ENCODE results near the gene GAREM1.
A peak's percentile ranks its signal among the peaks of the same experiment; 100 is the strongest.
"Not testable (repeated sequence)": the region's sequence is repeated elsewhere in the genome, so short reads cannot be mapped to it uniquely, and the experiment has no call there.

The GAREM1 gene

DNA sequence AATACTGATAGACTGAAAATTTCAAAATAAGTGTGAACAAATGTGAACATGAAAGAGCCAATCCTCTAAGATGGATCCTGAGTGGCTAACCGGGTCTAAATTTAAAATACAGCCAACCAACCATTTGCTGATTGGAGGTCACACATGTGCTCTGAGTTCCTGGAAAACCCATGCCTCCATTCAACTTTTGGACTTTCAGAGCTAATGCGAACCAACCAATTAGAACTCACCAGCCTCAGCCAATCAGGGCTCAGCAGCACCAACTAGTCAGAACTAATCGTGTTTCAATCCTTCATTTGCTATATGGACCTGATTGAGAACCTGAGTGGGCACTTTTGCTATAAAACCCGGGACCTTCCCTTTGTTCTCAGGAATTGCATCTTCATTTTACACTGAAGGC lies 169.3 kb downstream of the GAREM1 start:
- H3K27ac ChIP-seq, result peak overlapping the region; percentile 16

DNA sequence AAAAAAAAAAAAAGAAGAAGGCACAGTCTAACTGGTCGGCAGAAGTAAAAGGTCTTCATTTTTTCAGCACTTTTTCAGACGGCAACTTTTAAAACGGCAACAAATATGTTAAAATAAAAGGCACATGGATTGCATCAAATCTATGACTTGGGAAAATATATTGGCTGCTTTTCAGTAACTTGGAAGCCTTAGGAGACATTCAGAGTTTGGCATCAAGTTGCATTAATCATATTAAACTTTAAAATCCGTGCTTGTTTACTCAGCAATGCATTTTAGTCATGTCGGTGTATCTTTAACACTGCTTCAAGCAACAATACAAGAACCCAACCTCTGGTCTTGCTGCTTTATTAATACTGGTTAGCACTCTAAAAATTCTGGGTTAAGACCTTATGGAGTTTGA lies 169.8 kb downstream of the GAREM1 start:
- no peak for DNase-seq (ENCODE audit: low read depth, low spot score)
- H3K27ac ChIP-seq, result no peak overlapping the region

More for the DNA sequence above, 169.3 kb downstream of the GAREM1 start:
- DNase-seq (ENCODE audit: low read depth, low spot score), result no peak

DNA sequence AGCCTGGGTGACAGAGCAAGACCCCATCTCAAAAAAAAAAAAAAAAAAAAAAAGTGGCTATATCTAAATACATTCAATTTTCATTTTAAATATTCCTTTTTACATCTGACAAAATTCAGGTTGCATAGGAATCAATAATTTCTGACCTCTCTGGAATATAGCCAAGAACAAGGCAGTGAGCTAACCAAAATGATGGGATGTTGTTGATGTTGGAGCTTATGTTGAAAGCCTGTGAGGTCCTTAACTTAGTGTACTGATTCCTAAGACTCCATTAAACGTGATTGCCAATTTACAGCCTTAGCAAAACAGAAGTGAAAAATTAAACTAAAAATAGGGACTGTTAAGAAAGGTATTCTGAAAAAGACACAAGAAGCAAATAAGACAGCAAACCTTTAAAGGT lies 171.2 kb downstream of the GAREM1 start:
- DNase-seq (ENCODE audit: low read depth, low spot score), result no peak
- no peak overlapping the region for H3K27ac ChIP-seq

DNA sequence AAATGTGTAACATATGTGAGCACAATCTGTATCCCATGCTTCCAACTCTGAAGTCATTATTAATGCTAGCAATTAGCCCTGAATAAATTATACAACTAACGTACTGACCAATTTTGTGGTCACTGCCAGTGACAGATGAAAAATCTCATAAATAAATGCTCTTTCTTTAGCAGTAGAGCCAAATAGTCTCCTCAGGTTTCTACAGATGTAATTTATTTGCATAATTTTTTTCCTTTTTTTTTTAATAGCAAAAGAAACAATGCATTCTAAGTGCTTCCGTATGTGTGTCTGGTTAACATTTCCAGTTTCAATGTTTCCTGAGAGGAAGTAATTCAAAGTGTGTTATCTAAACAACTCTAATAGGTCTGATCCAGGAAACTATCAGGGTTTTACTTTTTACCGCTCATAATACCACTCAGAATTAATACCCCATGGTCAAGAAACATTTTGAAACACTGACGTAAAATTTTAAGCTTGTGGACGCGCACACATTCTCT lies 172.5 kb downstream of the GAREM1 start:
- H3K27ac ChIP-seq, result no peak overlapping the region
- DNase-seq (ENCODE audit: low read depth, low spot score), result no peak

DNA sequence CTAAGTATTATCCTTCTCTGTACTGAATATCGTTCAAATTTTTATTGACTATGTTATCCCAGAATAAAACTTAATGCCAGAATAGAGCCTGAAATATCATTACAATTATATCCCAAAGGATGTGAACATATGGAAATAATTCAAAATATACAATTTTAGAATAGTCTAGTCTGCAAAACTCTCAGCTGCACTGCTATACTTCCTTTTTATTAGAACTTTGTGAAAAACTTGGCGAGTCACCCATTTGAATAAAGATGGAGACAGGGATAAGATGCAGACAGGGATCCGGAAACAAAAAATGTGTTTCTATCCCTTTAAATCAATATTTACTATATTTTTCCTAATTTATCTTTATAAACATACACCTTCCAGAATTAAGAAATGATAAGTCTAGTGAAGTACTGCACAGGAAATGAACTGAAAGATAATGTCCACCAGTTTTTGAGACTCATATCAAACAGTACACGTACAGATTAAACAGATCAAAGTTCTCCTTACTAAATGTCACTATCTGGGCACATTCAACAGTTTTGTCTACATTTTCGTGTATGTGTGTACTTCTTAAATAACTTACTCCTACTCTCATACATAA lies 173.0 kb downstream of the GAREM1 start:
- H3K27ac ChIP-seq, result no peak overlapping the region
- DNase-seq (ENCODE audit: low read depth, low spot score), result no peak

DNA sequence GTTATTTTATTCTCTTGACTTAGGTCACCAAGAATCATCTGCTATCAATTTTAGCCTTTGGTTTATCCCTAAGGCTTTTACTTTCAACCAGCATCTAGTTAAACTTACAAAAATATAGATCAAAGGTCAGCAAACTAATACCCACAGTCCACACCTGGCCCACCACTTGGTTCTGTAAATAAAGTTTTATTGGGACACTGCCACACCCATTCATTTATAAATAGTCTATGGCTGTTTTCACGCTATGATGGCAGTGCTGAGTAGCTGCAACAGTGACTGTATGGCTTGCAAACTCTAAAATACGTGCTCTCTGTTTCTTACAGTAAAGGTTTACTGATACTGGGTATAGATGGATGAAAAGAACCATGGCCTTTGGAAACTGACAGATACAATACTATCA lies 173.8 kb downstream of the GAREM1 start:
- no peak for DNase-seq (ENCODE audit: low read depth, low spot score)
- H3K27ac ChIP-seq, result no peak overlapping the region

DNA sequence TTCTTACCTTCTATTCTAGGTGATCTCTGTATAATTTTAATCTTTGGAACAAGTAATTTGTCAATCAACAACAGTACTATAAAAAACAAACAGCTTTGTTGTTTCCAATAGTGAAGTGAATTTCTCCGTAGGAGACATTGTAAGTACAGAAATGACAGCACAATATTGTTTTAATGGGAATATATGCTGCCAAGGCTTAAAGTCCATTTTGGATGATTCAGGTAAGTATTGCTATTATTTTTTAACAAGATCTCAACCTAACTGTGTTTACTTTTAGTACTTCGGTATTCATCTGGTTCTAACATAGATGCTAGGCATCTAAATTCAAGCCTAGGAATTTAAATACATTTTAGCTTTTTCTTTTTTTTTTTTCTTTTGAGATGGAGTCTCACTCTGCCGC lies 175.1 kb downstream of the GAREM1 start:
- no peak for DNase-seq (ENCODE audit: low read depth, low spot score)
- no peak overlapping the region for H3K27ac ChIP-seq

DNA sequence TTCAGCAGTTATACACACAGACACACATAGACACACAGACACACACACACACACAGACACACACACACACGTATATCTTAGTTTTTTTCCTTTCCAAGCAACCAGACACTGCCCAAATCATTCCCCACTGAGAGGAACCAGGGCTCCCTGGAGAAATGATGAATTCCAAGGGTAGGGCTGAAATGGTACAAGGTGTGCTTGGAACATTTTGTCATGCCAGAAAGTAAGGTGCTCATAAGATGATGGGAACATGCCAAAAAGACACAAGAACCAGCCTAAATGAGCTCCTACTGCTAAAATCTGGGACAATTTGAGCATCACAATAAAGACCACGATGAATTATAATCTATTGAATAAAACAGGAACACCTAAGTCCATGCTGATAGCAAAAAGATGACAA lies 177.6 kb downstream of the GAREM1 start:
- DNase-seq (ENCODE audit: low read depth, low spot score), result no peak
- no peak overlapping the region for H3K27ac ChIP-seq

DNA sequence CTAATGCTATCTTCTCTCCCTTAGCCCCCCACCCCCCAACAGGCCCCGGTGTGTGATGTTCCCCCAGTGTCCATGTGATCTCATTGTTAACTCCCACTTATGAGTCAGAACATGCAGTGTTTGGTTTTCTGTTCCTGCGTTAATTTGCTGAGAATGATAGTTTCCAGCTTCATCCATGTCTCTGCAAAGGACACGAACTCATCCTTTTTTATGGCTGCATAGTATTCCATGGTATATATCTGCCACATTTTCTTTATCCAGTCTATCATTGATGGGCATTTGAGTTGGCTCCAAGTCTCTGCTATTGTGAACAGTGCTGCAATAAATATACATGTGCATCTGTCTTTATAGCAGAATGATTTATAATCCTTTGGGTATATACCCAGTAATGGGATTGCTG lies 179.1 kb downstream of the GAREM1 start:
- not testable (repeated sequence) for H3K27ac ChIP-seq; DNase-seq (ENCODE audit: low read depth, low spot score)

DNA sequence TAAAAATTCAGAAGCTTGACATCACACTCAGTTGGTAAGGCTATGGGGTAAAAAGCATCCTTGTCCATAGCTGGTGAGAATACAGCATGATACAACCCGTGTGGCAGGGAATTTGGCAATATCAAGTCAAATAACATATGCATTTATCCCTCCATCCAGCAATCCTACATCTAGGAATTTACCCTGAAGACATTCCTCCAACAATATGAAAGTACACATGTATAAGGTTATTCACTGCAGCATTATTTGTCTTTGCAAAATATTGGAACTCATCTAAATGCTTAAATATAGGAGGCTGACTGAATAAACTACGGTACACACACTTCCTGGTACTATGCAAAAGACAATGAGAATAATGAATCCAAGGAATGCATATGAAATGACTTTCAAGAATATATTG lies 179.9 kb downstream of the GAREM1 start:
- H3K27ac ChIP-seq, result no peak overlapping the region
- DNase-seq (ENCODE audit: low read depth, low spot score), result no peak

DNA sequence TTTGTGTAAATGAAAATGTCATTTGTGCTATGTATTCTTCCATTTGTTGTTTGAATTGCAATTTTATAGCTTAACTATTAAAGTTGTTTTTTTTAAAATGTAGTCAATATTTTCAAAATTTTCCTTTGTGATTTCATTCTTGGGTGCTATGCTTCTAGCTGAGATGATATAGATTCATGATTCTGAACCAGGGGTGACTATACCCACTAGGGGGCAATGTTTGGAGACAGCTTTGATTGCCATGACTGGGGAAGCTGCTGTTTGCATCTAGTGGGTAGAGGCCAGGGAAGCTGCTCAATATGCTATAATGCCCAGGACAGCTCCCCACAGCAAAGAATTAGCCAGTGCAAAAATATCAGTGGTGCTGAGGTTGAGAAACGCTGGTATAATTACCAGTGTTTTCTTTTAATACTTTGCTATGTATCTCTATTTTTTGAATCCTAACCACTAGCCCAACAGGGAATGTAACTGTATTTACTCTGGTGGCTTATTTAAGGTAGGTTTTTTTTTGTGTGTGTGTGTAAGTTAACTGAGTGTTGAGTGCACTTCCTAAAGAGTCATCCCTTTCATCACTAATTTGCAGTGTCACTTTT lies 181.1 kb downstream of the GAREM1 start:
- DNase-seq (ENCODE audit: low read depth, low spot score), result no peak
- no peak overlapping the region for H3K27ac ChIP-seq

DNA sequence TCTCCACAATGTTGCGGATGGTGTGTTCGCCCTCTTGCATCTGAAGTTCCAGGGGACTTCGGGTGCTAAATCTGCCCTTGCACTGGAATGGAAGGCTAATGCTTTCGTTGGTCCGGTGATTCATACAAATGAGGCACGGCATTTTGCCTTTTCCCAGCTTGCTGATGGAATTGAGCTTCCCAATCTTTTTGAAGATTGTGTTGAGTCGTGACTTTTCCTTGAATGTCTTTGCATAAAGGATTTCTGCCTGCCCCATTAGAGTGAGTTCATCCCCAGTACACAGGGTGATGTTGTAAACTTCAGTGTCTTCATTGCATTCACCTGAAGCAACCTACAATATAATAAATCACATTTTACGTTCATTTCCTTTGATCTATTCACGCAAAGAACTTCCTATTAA lies 182.8 kb downstream of the GAREM1 start:
- H3K27ac ChIP-seq, result no peak overlapping the region
- no peak for DNase-seq (ENCODE audit: low read depth, low spot score)

DNA sequence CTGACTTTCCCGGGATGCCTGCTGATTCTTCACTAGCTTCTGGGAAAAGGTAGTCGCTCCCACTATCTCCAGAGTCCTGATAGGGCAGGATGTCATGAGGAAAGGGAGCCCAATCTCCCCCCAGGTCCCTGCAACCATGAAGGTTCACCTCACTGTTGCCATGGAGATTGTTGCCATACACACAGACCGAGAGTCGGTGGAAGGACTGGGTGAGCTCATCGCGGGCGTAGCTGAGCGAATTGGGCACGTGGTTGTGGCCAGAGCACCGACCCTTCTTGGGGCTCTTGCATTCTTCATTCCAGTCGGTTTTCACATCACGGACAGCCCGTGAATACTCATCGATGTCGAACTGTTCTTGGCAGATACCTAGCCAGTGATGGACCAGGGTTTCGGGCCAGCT lies 183.4 kb downstream of the GAREM1 start:
- DNase-seq (ENCODE audit: low read depth, low spot score), result no peak
- no peak overlapping the region for H3K27ac ChIP-seq

DNA sequence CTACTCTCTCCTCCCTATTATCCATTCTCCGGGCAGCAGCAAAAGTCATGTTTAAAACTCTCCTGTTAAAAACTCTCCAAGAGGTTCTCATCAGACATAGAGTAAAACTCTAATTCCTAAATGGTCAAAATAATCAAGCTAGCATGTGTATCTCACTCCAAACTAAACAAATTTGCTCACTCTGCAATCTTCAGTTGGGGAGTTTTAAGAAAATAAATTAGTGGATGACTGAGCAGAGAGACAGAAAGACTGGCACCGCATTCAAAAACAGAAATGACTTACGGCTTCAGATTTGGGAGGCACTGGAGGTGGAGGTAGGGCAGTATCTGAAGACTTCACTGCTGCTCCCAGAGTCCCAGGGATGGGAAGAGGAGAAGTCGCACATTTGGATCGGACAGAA lies 183.9 kb downstream of the GAREM1 start:
- H3K27ac ChIP-seq, result no peak overlapping the region
- DNase-seq (ENCODE audit: low read depth, low spot score), result no peak

DNA sequence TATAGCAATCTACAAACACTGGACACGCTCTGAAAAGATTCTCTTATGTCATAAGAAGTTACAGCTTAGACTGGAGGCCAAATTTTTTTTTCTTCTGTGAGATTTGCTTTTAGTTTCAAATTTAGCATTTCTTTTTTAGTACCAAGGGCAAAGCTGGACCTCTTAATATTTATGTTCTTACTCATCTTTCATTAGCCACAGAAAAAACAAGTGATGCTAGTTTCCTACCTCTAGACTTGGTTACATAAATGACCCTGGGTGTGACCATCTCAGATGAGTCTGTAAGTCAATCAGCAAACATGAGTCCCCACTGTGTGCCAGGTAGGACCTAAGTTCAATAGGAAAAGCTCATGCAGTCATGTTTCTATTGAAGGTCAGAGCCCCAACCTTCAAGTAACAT lies 186.4 kb downstream of the GAREM1 start:
- H3K27ac ChIP-seq, result no peak overlapping the region
- DNase-seq (ENCODE audit: low read depth, low spot score), result no peak

DNA sequence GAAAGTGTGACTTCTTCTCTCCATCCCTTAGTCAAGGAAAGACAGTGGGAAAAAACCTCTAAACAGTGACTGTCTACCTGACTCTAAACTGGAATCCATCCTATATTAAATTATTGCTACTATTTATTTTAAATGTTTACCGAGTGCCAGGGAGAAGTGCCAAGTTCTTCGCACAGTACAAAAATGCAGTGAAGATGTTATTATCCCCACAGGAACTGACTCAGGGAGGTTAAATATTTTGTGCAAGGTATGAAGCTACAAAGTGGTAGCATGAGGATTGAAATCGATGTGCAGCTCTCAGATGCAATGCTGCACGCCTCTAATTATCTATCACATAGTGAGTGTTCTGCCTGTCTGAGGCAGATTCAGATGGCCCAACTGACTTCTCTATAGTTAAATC lies 189.8 kb downstream of the GAREM1 start:
- no peak overlapping the region for H3K27ac ChIP-seq
- DNase-seq (ENCODE audit: low read depth, low spot score), result no peak

DNA sequence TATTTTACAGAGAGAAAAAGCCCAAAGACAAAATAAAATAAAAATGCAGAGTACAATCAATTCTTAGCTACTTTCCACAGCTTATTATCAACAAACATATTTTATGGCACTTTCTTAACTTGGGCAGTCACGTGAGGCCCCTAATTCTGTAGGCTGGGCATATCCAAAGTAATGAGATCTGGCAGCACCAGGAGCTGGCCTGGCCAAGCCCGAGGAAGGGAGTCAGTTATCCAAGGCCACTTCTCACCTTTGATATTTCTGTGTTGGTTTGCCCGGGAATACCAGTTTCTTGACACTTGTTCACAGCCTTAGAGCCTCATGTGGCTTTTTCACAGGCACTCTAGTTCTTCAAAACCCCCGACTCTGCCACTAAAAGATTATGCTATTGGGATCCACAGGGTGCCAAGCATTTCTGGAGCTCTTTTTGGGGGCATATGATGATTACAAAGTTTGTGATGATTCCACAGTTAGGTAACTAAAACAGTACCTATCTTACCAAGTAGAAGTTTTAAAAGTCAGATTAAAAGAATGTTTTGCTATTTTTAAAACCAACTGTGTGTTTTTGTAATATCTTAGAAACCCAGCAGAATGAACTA lies 190.4 kb downstream of the GAREM1 start:
- H3K27ac ChIP-seq, result no peak overlapping the region
- no peak for DNase-seq (ENCODE audit: low read depth, low spot score)

DNA sequence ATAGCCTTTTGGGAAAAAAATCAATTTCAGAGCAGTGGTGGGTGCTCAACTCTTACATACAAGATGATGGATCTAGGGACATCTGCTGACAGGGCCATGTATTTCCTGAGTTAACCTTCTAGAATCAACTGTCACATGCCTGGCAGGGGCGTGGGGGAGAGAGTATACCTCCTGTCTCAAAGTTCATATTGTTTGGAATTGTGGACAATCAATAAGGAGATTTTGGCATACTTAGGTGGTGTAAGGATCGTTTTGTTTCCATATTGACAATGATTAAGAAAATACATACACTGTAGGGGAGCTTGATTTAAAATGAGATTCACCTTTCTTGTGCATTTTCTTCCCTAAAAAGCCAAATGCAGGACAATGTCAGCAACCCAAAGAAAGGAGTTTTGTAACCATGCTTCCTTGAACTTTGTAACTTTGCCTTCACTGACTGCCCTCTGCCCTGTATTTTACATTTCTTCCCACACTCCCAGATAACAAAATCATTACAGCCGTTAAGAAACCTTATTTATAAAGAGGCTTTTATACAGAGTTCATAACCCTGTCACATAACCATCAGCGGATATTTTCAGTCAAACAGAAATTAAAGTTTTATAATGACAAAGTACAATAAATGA lies 192.4 kb downstream of the GAREM1 start:
- no peak for DNase-seq (ENCODE audit: low read depth, low spot score)
- H3K27ac ChIP-seq, result no peak overlapping the region

DNA sequence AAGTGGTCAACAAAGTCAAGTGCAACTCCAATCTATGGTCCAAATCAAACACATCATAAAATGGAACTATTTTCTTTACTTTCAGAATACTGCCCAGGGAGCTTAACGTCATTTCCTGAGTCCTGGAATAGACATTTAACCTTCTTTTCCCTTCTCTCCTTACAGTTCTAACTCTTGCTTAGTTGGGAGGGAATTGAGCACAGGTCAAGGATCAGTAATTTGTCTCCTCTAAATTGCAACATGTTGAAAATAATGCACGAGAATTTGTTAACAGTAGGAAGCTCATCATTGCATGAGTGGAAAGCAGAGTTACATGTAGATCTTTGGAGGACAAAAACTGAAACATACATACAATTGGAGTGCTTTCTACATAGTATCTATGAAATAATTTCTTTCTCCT lies 193.1 kb downstream of the GAREM1 start:
- H3K27ac ChIP-seq, result no peak overlapping the region
- no peak for DNase-seq (ENCODE audit: low read depth, low spot score)

DNA sequence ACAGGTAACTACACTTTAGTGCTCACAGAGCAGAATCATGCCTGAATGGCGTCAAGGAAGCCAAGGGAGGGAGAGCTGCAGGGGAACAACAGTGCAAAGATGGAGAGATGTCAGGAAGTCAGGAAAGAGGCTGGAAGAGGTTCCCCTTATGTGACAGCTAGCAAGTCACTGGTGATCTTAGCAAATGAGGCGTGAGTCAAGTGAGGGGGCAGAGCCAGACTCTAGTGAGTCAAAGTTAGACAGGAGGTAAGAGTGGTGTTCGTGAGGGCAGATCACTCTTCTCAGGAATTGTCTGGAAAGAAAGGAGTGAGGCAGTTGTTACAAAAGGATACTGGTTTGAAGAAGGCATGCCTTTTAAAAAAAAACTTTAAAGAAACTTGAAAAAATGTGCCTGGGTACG lies 193.8 kb downstream of the GAREM1 start:
- H3K27ac ChIP-seq, result no peak overlapping the region
- DNase-seq (ENCODE audit: low read depth, low spot score), result no peak

DNA sequence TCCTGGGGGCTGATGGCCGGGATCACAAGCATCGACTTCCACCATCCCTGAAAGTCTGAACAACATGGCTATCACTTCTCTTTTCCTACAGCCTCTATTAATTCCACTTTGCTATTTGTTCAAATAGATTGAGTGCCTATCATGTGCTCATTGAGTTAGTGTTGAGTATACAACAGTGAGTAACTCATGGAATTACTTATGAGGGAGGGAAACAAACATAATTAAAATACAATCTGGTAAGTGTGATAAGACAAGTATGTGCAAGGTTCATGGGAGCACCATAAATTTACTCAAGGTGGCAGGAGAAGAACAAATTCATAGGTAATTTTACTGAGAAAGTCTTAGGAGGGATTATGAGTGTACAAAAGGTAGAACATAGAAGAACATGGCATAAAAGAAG lies 194.4 kb downstream of the GAREM1 start:
- no peak for DNase-seq (ENCODE audit: low read depth, low spot score)

DNA sequence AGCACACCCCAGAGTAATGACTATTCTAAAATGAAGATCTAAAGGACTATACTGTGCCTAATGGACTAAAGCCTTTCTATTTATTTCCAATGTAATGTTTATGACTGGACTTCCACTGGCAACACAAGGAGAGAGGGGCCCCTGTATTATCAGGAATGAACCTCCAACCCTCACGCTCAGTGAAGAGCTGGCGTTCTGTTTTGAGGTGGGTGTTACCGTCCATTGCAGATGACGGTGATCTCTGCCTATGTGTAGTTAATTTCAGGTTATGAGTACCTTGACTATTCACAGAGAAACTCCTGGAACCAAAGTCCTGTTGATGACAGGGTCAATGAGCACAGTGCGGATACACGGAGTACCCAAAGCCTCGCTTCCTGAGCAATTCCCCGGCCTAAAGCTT lies 195.5 kb downstream of the GAREM1 start:
- no peak for DNase-seq (ENCODE audit: low read depth, low spot score)
- no peak overlapping the region for H3K27ac ChIP-seq

More for the DNA sequence above, 194.4 kb downstream of the GAREM1 start:
- H3K27ac ChIP-seq, result no peak overlapping the region

Data from epithelial cell of prostate (primary cell).